DND-41 (cell line): ENCODE results near the gene MAPK7.

Experiments
- ATAC-seq: fragments of 200-7000 bp; cut with Tn5 transposase; 3 replicates; pipeline ENCODE4 v1.9.1; 2021; ENCODE audit warnings: low read depth; ENCODE audit not compliant: insufficient read depth
- DNase-seq: peaks from one replicate; pipeline ENCODE4 v3.0.0-alpha.2; 2020
- H2AFZ ChIP-seq: 2 replicates; pipeline ENCODE4 v1.6.0; 2012; ENCODE audit warnings: low read depth, low read length
- H3K27ac ChIP-seq: 2 replicates; pipeline ENCODE4 v1.5.1; 2012; ENCODE audit warnings: low read length, inconsistent platforms
- H3K27me3 ChIP-seq: fragments of 200-600 bp; sonication (generic); 2 replicates; pipeline ENCODE4 v1.6.0; 2012; ENCODE audit warnings: low read length, mild to moderate bottlenecking, inconsistent platforms; ENCODE audit not compliant: insufficient read depth, poor library complexity
- H3K36me3 ChIP-seq: 2 replicates; pipeline ENCODE4 v1.5.1; 2012; ENCODE audit warnings: low read length, inconsistent platforms; ENCODE audit not compliant: insufficient read depth
- H3K4me1 ChIP-seq: 2 replicates; pipeline ENCODE4 v1.5.1; 2012; ENCODE audit warnings: mild to moderate bottlenecking, low read length; ENCODE audit not compliant: insufficient read depth
- H3K4me2 ChIP-seq: 2 replicates; pipeline ENCODE4 v1.6.0; 2012; ENCODE audit warnings: mild to moderate bottlenecking, moderate library complexity, low read length, inconsistent platforms; ENCODE audit not compliant: insufficient read depth
- H3K4me3 ChIP-seq, 2 experiments: fragments of 200-600 bp in 1 of 2; shearing (Covaris generic) in 1 of 2; 2 replicates each; pipeline ENCODE4 v1.5.1; 2012 to 2016; ENCODE audit warnings: inconsistent platforms in 2 of 2, low read length in 2 of 2, mild to moderate bottlenecking in 2 of 2, low read depth in 1 of 2, moderate library complexity in 1 of 2
- H3K79me2 ChIP-seq: 2 replicates; pipeline ENCODE4 v1.6.0; 2012; ENCODE audit warnings: low read length, inconsistent platforms; ENCODE audit not compliant: insufficient read depth
- H3K9ac ChIP-seq: 2 replicates; pipeline ENCODE4 v1.6.0; 2012; ENCODE audit warnings: low read depth, mild to moderate bottlenecking, inconsistent platforms, low read length, moderate library complexity
- H3K9me3 ChIP-seq: 2 replicates; pipeline ENCODE4 v1.5.1; 2012; ENCODE audit warnings: low read length, moderate library complexity, mild to moderate bottlenecking, inconsistent platforms; ENCODE audit not compliant: insufficient read depth, severe bottlenecking
- H4K20me1 ChIP-seq: 2 replicates; pipeline ENCODE4 v1.6.0; 2012; ENCODE audit warnings: low read length; ENCODE audit not compliant: insufficient read depth
- EZH2 ChIP-seq: IDR thresholded peaks from 3 replicates; pipeline ENCODE4 v1.6.1; 2012; ENCODE audit warnings: borderline replicate concordance, low read depth, mild to moderate bottlenecking, moderate library complexity, low read length, inconsistent platforms; ENCODE audit not compliant: severe bottlenecking
- TF ChIP-seq, protein P1 (sequence below): IDR thresholded peaks from 2 replicates; pipeline ENCODE4 v1.5.1; 2012; ENCODE audit warnings: borderline replicate concordance, low read length, moderate library complexity, mild to moderate bottlenecking; ENCODE audit not compliant: poor library complexity, severe bottlenecking; ENCODE audit errors: extremely low read depth

Gene MAPK7

DNA sequence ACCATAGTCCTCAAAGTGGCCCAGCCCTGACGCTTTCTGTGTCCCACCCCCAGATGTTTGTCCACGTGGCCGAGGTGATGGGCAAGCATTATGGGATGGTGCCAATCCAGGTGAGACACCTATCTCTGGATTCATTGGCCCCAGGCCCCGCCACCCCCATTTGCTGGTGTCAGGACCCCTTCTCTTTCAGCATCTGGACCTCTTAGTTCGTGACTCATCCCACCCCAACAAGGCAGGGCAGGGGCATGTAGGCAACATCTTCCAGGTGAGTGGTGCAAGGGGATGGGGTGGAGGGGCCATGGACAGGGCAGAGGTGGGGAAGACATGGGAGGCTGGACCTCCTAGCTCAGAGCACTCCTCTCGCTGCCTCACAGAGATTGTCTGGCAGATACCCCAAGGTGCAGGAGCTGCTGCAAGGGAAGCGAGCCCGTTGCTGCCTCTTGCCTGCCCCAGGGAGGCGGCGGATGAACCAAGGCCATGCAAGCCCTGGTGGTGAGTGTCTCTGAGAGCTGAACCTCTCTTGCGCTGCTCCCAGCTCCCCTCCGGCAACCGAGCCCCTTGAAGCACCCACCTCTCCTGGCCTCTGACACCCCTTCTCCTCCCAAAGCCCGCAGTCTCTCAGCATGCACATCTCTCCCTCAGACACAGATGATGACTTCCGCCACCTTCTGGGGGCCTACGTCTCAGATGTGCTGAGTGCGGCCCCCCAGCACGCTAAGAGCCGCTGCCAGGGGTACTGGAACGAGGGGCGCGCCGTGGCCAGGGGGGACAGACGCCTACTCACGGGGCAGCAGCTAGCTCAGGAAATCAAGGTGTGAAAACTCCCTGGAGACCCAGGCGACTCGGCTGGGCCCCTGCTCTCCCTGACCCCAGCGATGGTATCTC lies 36.3 kb downstream of the MAPK7 start:
- no peak for DNase-seq
- TF ChIP-seq, protein P1, sequence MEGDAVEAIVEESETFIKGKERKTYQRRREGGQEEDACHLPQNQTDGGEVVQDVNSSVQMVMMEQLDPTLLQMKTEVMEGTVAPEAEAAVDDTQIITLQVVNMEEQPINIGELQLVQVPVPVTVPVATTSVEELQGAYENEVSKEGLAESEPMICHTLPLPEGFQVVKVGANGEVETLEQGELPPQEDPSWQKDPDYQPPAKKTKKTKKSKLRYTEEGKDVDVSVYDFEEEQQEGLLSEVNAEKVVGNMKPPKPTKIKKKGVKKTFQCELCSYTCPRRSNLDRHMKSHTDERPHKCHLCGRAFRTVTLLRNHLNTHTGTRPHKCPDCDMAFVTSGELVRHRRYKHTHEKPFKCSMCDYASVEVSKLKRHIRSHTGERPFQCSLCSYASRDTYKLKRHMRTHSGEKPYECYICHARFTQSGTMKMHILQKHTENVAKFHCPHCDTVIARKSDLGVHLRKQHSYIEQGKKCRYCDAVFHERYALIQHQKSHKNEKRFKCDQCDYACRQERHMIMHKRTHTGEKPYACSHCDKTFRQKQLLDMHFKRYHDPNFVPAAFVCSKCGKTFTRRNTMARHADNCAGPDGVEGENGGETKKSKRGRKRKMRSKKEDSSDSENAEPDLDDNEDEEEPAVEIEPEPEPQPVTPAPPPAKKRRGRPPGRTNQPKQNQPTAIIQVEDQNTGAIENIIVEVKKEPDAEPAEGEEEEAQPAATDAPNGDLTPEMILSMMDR, result no peak
- TF ChIP-seq EZH2, result no peak
- Histone ChIP-seq H3K4me1 (no peaks in the 10 kb centered on the region), H3K79me2 (no peaks in the 10 kb centered on the region), H3K27me3 (peaks cover 13% of the 10 kb centered on the region), H3K4me2 (no peak overlapping the region), H3K9me3 (no peaks in the 10 kb centered on the region), H2AFZ (no peak overlapping the region), H4K20me1 (no peaks in the 10 kb centered on the region; the same call in 1 of the 2 replicates), H3K9ac (no peak overlapping the region), H3K4me3 (no peak overlapping the region), H3K27ac (no peak overlapping the region), H3K36me3 (no peaks in the 10 kb centered on the region)
- ATAC-seq, result no peak

DNA sequence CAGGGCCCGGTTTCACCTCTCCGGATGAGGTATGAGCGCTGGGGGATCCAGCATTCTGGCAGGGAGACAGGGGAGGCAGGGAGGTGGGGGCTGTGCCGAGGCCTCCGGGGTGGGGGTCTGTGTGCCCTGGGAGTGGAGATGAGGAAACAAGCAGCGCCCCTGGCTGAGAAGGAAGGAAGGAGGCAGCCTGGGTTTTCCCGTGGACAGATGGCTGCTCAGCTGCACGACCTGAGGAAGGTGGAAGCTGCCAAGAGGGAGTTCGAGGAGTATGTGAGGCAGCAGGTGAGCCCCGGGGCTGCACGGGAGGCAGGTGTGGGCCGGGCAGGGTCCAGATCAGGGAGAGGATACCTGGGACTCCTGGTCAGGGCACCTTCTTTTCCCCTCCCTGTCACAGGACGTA lies 37.0 kb downstream of the MAPK7 start:
- Histone ChIP-seq H3K27me3 (peaks cover 10% of the 10 kb centered on the region), H3K36me3 (no peaks in the 10 kb centered on the region), H3K9me3 (no peaks in the 10 kb centered on the region), H3K4me1 (no peaks in the 10 kb centered on the region), H3K79me2 (no peaks in the 10 kb centered on the region), H2AFZ (no peak overlapping the region), H3K4me3 (no peak overlapping the region), H4K20me1 (no peaks in the 10 kb centered on the region; the same call in 1 of the 2 replicates), H3K27ac (no peak overlapping the region), H3K9ac (no peak overlapping the region), H3K4me2 (no peak overlapping the region)
- no peak for ATAC-seq
- DNase-seq, result no peak
- TF ChIP-seq, protein P1, result no peak
- TF ChIP-seq EZH2, result no peak

DNA sequence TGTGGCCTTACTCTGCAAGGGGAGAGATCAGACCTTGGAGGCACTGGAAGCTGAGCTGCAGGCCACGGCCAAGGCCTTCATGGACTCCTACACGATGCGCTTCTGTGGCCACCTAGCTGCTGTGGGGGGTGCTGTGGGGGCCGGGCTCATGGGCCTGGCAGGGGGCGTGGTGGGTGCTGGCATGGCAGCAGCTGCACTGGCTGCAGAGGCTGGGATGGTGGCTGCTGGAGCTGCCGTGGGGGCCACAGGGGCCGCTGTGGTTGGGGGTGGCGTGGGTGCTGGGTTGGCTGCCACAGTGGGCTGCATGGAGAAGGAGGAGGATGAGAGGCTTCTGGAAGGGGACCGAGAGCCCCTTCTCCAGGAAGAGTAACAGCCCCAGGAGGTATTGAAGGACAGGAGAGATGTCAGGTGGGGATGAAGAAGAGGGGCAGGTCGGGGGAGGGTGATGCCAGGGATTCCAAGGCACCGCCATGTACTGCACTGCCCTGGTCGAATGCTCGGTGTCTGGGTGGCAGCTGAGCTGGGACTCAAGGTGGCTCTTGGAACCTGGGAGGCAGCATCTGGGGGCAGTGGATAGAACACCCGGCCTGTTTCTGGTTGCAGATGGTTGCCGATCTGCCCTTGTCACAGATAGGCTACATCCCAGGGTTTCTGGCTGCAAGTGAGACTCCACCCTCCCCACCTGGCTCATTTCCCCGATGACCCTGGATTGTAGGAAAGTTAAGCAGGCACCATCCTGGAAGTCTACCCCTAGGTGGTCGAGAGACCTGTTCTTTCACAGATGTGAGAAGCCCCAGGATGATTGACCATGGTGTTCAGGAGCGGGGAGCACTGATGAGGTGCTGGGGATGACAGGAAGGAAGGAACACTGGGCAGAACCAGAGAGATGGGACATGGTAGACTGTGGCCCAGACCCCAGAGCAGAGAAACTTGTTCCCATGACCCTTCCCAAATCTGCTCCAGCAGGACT lies 37.8 kb downstream of the MAPK7 start:
- Histone ChIP-seq H3K27ac (no peak overlapping the region), H3K4me3 (no peak overlapping the region), H3K4me1 (no peaks in the 10 kb centered on the region), H3K9me3 (no peaks in the 10 kb centered on the region), H3K9ac (no peak overlapping the region), H3K27me3 (peaks cover 9% of the 10 kb centered on the region), H3K36me3 (no peaks in the 10 kb centered on the region), H3K79me2 (no peaks in the 10 kb centered on the region), H4K20me1 (no peaks in the 10 kb centered on the region; the same call in 1 of the 2 replicates), H3K4me2 (no peak overlapping the region), H2AFZ (no peak overlapping the region)
- DNase-seq (no peak), ATAC-seq (no peak)
- TF ChIP-seq EZH2, result no peak
- TF ChIP-seq, protein P1, result no peak
